Natural killer cell treated with Interleukin-12 subunit alpha and Interleukin-12 subunit beta and Interleukin-15 and Interleukin-18, amount 100 ng/mL, for 72 hours (primary cell): ENCODE measurements around the gene CCL3. TPM values are rescaled to one million over a fixed set of nuclear protein-coding genes. Genes with fewer than 3 reads are reported as not detected.
A peak's percentile ranks its signal among the peaks of the same experiment; 100 is the strongest.

Experiments
- ATAC-seq, 2 donors: fragments of 150-1000 bp; cut with Tn5 transposase in 1 of 2; sonication (Bioruptor Pico), chemical (Tn5 transposase) in 1 of 2; 2 replicates each; pipeline ENCODE4 v1.10.0; 2021
- DNase-seq: peaks from one replicate; pipeline ENCODE4 v3.0.0; 2022; ENCODE audit warnings: low spot score
- H3K27ac Mint-ChIP-seq, 2 donors: 1 replicate in 1 of 2; 2 replicates in 1 of 2; pipeline ENCODE4 v1.8.0; 2022; ENCODE audit warnings: mixed read lengths in 2 of 2, mild to moderate bottlenecking in 1 of 2, moderate library complexity in 1 of 2
- H3K27me3 Mint-ChIP-seq, 2 donors: 1 replicate in 1 of 2; 2 replicates in 1 of 2; pipeline ENCODE4 v1.8.0; 2022; ENCODE audit warnings: mixed read lengths in 2 of 2
- H3K36me3 Mint-ChIP-seq: one replicate; pipeline ENCODE4 v1.8.0; 2022; ENCODE audit warnings: mixed read lengths
- H3K4me1 Mint-ChIP-seq, 2 donors: 1 replicate in 1 of 2; 2 replicates in 1 of 2; pipeline ENCODE4 v1.8.0; 2022; ENCODE audit warnings: low read depth in 2 of 2, mixed read lengths in 2 of 2, mild to moderate bottlenecking in 1 of 2
- H3K4me3 Mint-ChIP-seq: one replicate; pipeline ENCODE4 v1.8.0; 2022; ENCODE audit warnings: mixed read lengths
- H3K9me3 Mint-ChIP-seq: 2 replicates; pipeline ENCODE4 v1.8.0; 2022; ENCODE audit warnings: mixed read lengths
- total RNA-seq, 2 donors: library from RNA; stranded (reverse); gene quantifications; one replicate each; pipeline ENCODE4 v1.2.3, GENCODE V29; 2022

The CCL3 gene
- total RNA-seq, 2 donors from 2014 or later: 2,440 to 2,619 TPM

DNA sequence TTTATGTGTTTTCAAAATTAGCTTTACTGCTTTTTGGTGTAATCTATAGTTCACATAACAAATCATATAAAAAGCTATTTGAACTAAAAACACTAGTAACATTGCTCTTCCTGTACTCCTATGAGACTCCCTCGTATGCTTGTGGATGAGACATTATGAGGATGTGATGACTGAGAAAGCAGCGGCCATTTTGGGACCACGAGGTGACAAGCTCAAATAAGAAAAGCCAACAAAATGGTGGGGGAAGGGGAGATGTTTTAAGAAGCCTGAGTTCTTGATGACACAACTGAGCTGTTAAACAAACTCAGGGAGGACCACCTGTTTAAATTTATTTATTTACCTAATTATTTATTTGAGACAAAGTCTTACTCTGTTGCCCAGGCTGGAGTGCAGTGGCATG is 21.4 kb downstream of the CCL3 start:
- DNase-seq (no peak), ATAC-seq (no peak)

DNA sequence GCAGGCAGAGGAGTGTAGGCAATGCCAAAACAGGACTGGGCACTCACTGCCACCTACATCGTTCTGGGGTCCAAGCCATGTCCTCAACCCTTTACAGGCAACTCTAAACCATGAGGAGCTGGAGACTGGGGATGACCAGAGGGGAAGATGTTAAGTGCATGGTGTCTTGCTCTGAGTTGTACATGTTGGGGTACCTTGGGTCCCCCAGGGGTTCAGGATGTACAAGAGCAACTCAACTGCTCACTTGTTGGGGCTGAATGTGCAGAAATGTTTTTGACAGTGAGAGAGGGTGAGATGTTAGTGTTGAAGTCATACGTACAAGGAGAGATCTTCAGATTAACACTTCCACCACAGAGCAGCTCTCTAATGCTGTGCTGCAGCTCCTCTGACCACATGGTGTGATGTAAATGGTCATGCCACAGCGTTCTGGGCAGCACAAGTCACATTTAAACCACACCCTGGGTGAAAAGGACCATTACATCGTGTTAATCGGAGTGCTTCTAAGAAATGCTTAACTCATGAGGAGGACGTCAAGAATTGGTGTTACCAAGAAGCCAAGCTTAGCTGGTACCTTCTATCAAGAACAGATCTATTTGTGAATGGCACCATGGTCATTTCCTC is 23.5 kb downstream of the CCL3 start:
- DNase-seq (peak; percentile 90), ATAC-seq (peak; percentile 96 to 97)
- Mint-ChIP-seq H3K36me3 (peaks cover 27% of the 10 kb centered on the region), H3K27ac (peak overlapping the region; percentile 92 to 98), H3K27me3 (no peaks in the 10 kb centered on the region), H3K9me3 (peaks cover 3% of the 10 kb centered on the region), H3K4me1 (peaks cover 65 to 84% of the 10 kb centered on the region in 2 donors), H3K4me3 (peak overlapping the region; percentile 68)

More for the DNA sequence above, 21.4 kb downstream of the CCL3 start:
- Mint-ChIP-seq H3K27ac (peak overlapping the region; percentile 92 to 98), H3K4me1 (peaks cover 73 to 95% of the 10 kb centered on the region in 2 donors), H3K4me3 (peak overlapping the region; percentile 61), H3K36me3 (peaks cover 16% of the 10 kb centered on the region), H3K27me3 (no peaks in the 10 kb centered on the region), H3K9me3 (peaks cover 3% of the 10 kb centered on the region)

DNA sequence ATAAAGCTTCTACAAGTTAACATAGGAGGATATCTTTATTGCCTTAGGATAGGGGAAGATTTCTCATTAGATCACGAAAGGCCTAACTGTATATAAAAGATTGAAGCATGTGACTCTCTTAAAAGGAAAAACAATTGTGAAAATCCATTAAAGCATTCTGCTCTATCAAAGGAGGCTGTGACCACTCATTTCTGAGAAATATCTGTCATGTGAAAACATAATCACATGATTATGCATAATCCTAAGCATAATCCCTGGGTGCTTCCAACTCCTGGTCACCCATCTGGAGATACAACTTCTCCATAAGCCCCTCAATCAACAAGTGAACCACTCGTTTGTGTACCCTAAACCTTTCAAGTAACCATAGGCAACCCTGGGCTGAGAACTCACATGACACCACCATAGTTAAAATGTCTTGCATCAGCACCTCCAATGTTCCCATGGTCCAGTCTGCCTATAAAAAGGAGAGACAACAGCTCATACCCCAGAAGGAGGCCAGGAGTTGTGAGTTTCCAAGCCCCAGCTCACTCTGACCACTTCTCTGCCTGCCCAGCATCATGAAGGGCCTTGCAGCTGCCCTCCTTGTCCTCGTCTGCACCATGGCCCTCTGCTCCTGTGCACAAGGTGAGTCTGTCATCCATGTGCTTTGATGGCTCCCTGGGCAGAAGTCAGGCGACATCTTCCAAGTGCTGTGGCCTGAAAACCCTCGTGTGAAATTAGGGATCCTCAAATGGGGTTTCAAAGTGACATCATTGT is 26.0 kb downstream of the CCL3 start, which contains the start of gene CCL18:
Gene CCL18 (plus strand): TSS at position 487 of the 756 bp plus-strand sequence. CDS start 71 bp downstream, at position 558.
- H3K27me3 Mint-ChIP-seq: no peaks in the 10 kb centered on the region
- H3K4me1 Mint-ChIP-seq: peaks cover 48 to 68% of the 10 kb centered on the region in 2 donors
- DNase-seq (no peak), ATAC-seq (no peak)
- H3K27ac Mint-ChIP-seq: peak within 1 kb of the TSS; percentile 92 to 98
- peaks cover 35% of the 10 kb centered on the region for H3K36me3 Mint-ChIP-seq
- H3K9me3 Mint-ChIP-seq: peaks cover 7% of the 10 kb centered on the region
- peak within 1 kb of the TSS; percentile 68 for H3K4me3 Mint-ChIP-seq

DNA sequence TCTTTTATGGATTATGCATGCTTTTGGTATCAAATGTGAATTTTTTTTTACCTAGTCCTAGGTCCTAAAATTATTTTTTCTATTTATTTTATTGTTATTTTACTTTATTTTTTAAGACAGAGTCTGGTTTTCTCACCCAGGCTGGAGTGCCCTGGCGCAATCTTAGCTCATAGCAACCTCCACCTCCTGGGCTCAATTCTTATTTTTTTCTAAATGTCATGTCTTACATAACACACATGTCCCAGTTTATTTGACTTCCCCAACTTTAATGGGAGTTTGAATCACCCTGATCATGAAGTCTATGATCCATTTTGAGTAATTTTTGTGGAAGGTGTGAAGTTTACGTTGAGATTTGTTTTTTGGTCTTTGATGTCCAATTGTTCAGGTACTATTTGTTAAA is 29.1 kb downstream of the CCL3 start:
- no peaks in the 10 kb centered on the region for H3K27me3 Mint-ChIP-seq
- H3K4me3 Mint-ChIP-seq: no peak overlapping the region
- no peak overlapping the region for H3K27ac Mint-ChIP-seq
- no peak for DNase-seq
- ATAC-seq: no peak
- peaks cover 7% of the 10 kb centered on the region for H3K9me3 Mint-ChIP-seq
- peaks cover 37 to 51% of the 10 kb centered on the region in 2 donors for H3K4me1 Mint-ChIP-seq
- H3K36me3 Mint-ChIP-seq: peaks cover 35% of the 10 kb centered on the region

DNA sequence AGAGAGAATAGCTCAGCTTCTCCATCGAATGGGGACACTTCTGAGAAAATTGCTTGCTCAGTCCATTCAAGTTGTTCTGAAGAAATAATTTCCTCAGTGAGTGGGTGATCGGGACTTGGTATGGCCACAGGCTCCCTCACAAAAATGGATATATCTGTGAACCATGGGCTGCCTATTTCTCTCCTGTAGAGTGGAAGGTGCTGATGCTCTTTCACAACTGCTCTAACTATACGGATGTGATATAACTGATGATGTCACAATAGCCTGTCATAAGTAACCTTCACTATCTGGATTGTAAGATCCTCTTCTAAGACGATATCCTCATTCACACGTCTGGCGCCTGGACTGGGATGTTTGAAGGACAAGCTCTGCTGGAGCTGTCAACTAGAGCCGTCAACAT is 30.5 kb downstream of the CCL3 start:
- no peak for DNase-seq
- H3K4me3 Mint-ChIP-seq: no peak overlapping the region
- H3K27ac Mint-ChIP-seq: no peak overlapping the region
- H3K9me3 Mint-ChIP-seq: peaks cover 3% of the 10 kb centered on the region
- no peaks in the 10 kb centered on the region for H3K27me3 Mint-ChIP-seq
- H3K36me3 Mint-ChIP-seq: peaks cover 27% of the 10 kb centered on the region
- peaks cover 30 to 45% of the 10 kb centered on the region in 2 donors for H3K4me1 Mint-ChIP-seq
- ATAC-seq: no peak

DNA sequence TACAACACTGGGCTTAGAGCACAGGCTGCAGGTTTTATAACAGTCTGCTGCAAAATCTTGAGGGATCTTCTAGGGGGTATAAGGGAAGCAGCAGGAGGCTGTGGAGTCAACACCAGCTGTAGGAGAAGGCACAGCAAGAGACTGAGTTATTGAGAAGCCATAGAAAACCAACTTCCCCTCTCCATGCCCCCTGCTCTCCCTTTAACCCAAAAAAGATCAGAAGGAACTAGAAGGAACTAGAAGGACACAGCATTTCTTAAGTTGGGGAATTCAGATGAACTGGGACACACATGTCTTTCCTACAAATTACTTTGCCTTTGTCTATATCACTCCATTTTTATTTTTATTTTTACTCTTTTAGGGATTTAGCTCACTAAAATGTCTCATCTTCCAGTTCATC is 32.0 kb downstream of the CCL3 start:
- ATAC-seq (no peak), DNase-seq (no peak)
- no peaks in the 10 kb centered on the region for H3K27me3 Mint-ChIP-seq
- H3K4me3 Mint-ChIP-seq: no peak overlapping the region
- peaks cover 21 to 32% of the 10 kb centered on the region in 2 donors for H3K4me1 Mint-ChIP-seq
- H3K36me3 Mint-ChIP-seq: peaks cover 13% of the 10 kb centered on the region
- peak overlapping the region in 1 of 2 donors; percentile 56 for H3K27ac Mint-ChIP-seq
- H3K9me3 Mint-ChIP-seq: peaks cover 3% of the 10 kb centered on the region

DNA sequence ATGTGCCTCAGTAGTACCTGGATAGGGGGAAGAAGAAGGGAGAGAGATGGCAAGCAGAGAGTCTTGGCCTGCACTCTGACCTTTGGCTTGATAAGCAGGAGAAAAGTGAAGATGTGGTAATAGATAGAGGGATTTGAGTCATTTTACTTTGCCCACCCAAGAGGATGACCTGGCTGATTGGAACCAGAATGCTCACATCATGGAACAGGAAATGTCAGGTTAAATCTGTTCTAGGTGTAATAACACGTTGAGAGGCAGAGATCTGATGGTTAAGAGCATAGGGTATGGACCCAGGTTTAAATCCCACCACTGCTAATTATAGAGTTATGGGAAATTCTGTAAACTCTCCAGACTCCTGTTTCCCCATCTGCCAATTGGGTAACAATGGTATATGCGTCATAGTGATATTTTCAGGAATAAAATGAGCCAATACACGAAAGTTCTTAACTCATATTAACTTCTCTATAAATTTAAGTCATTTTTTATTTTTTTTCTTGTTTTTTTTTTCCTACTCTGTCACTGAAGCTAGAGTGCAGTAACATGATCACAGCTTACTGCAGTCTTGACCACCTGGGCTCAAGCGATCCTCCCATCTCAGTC is 33.9 kb downstream of the CCL3 start:
- H3K9me3 Mint-ChIP-seq: peaks cover 3% of the 10 kb centered on the region
- peaks cover 12% of the 10 kb centered on the region for H3K36me3 Mint-ChIP-seq
- ATAC-seq (peak in 1 of 2 donors; percentile 52), DNase-seq (no peak)
- H3K27ac Mint-ChIP-seq: peak overlapping the region; percentile 3 to 6
- peaks cover 18 to 26% of the 10 kb centered on the region in 2 donors for H3K4me1 Mint-ChIP-seq
- H3K27me3 Mint-ChIP-seq: no peaks in the 10 kb centered on the region
- H3K4me3 Mint-ChIP-seq: no peak overlapping the region

DNA sequence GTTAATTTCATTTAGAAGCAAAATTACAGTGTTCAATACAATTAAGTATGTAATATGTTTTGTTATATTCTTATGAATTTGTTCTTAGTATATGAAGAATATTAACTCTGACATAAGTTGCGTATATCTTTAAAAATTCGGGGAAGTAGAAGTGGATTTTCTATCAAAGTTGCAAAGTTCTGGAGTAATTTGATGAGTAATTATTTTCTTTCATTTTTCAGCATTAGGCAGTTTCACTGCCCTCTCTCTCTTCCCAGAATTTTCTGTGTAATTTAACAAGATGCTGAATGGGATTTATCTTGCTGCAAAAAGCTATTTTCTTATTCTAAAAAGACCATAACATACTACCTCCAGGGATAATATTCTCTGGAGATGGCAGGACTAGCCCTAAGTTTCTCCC is 34.8 kb downstream of the CCL3 start:
- Mint-ChIP-seq H3K9me3 (peaks cover 4% of the 10 kb centered on the region), H3K27ac (peak overlapping the region; percentile 3 to 6), H3K4me1 (peaks cover 18 to 25% of the 10 kb centered on the region in 2 donors), H3K4me3 (no peak overlapping the region), H3K27me3 (no peaks in the 10 kb centered on the region), H3K36me3 (peaks cover 17% of the 10 kb centered on the region)
- DNase-seq (no peak), ATAC-seq (no peak)

DNA sequence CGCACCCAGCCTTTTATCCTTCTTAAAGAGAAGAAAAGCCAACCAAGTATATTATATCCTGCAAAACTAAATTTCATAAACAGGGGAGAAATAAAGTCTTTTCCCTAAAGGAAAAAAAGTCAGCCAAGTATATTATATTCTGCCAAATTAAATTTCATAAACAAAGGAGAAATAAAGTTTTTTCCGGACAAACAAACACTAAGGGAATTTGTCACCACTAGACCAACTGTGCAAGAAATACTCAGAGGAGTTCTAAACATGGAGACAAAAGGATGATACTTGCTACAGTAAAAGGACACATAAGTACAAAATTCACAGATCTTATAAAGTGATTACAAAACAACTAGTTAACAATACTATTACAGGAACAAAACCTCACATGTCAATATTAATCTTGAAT is 40.3 kb downstream of the CCL3 start:
- H3K36me3 Mint-ChIP-seq: peaks cover 32% of the 10 kb centered on the region
- no peak for ATAC-seq
- peaks cover 11% of the 10 kb centered on the region for H3K9me3 Mint-ChIP-seq
- no peak overlapping the region for H3K27ac Mint-ChIP-seq
- no peak overlapping the region for H3K4me3 Mint-ChIP-seq
- H3K27me3 Mint-ChIP-seq: no peaks in the 10 kb centered on the region
- H3K4me1 Mint-ChIP-seq: peaks cover 0 to 8% of the 10 kb centered on the region in 2 donors
- no peak for DNase-seq

DNA sequence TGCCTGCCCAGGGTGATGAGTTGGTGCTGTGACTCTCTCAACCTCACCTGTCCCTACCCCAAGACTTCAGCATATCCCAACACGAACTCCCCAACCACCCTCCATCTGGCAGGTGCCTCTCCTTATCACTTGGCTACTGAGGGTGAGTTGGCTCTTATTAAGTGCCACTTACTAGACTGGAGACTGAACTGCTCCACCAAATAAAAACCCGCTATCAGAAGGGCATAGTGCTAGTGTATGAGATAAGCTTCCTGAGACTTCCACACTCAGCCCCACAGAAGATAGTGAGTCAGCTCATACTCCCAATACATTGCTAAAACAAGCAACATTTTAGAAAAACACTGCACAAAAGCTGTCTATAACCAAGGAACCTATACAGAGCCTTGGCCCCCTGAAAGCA is 41.9 kb downstream of the CCL3 start:
- no peak overlapping the region for H3K4me3 Mint-ChIP-seq
- no peak for DNase-seq
- peaks cover 32% of the 10 kb centered on the region for H3K36me3 Mint-ChIP-seq
- H3K9me3 Mint-ChIP-seq: peaks cover 11% of the 10 kb centered on the region
- peak overlapping the region in 1 of 2 donors; percentile 13 for H3K27ac Mint-ChIP-seq
- peaks cover 0 to 8% of the 10 kb centered on the region in 2 donors for H3K4me1 Mint-ChIP-seq
- no peak for ATAC-seq
- H3K27me3 Mint-ChIP-seq: no peaks in the 10 kb centered on the region

Other genes starting within 250 kb of the CCL3 start
- gene HEATR9, start 221.3 kb downstream of the CCL3 start, total RNA-seq: 1 to 10 TPM in 1 of 2 donors, under 1 TPM in 1; 0.81 to 2.9 TPM
- 100 to 1,000 TPM in 1 of 2 donors, 10 to 100 TPM in 1; 97.5 to 224 TPM for gene CCL5, start 209.8 kb downstream of the CCL3 start, total RNA-seq
- gene RDM1, start 159.4 kb downstream of the CCL3 start, total RNA-seq: 1 to 10 TPM; 1.3 to 3.5 TPM
- gene LYZL6, start 146.4 kb downstream of the CCL3 start, total RNA-seq: not detected
- not detected for gene CCL16, start 108.6 kb downstream of the CCL3 start, total RNA-seq
- not detected for gene CCL14, start 103.4 kb downstream of the CCL3 start, total RNA-seq
- gene CCL15, start 88.6 kb downstream of the CCL3 start, total RNA-seq: not detected
- 1 to 10 TPM in 1 of 2 donors, not detected in 1; 1.7 TPM for gene CCL23, start 72.2 kb downstream of the CCL3 start, total RNA-seq
- gene CCL18, start 25.9 kb downstream of the CCL3 start, total RNA-seq: not detected
- gene CCL4, start 13.7 kb upstream of the CCL3 start, total RNA-seq: 100 to 1,000 TPM; 379 to 582 TPM
- 10 to 100 TPM in 1 of 2 donors, 1 to 10 TPM in 1; 9.2 to 10.7 TPM for gene TBC1D3B, start 86.5 kb upstream of the CCL3 start, total RNA-seq
- gene CCL3L1, start 106.6 kb upstream of the CCL3 start, total RNA-seq: 10 to 100 TPM; 59.6 to 82.1 TPM
- gene CCL4L2, start 120.9 kb upstream of the CCL3 start, total RNA-seq: 10 to 100 TPM; 24.9 to 37.4 TPM
- gene TBC1D3I, start 174.4 kb upstream of the CCL3 start, total RNA-seq: 1 to 10 TPM in 1 of 2 donors, under 1 TPM in 1; 0.67 to 2.1 TPM
- not detected for gene TBC1D3G, start 233.7 kb upstream of the CCL3 start, total RNA-seq